Activated CD8-positive, alpha-beta memory T cell treated with anti-CD3 and anti-CD28 coated beads, Interleukin-2, amount 50 U/mL, for 1 hour (primary cell): ENCODE data around the gene SOCS1.
"Not testable (repeated sequence)": the region's sequence is repeated elsewhere in the genome, so short reads cannot be mapped to it uniquely, and the experiment has no call there.

Experiments
- DNase-seq: peaks from one replicate; pipeline ENCODE4 v3.0.0-alpha.2; 2020; ENCODE audit errors: extremely low read depth

SOCS1 gene

GRCh38 chr16:11255737-11256660 is at the start of gene SOCS1:
Gene SOCS1 (minus strand): TSS chr16:11256204. CDS start chr16:11255478, 726 bp downstream.
- no peak for DNase-seq

DNA sequence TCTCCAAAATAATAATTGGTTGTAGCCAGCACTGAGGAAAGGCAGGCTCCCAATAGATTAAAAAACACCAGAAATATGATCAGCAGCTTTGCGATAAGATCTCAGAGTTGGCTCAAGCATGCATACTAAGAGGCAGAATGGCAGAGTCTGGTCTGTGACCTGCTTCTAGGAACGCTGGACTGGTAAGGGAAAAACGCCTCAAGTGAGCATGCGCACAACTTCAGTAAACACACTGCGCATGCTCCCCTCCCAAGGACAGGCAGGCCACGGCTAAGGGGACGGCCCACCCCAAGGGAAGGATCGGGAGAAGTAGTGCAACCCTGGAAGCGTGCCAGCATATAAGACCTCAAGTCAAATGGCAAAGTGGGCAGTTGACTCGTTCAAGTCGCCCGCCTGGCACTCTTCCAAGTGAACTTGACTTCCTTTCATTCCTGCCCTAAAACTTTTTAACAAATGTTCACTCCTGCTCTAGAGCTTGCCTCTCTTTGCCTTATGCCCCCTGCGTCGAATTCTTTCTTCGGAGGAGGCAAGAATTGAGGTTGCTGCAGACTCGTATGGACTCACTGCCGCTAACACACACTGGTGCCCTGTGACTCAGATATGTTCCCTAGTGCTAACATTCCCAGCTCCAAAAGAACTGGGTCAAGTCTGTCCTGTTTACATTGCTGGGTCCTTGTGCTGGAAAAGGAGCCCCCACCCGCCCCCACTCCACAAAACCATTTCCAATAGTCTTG is 47.6 kb upstream of the SOCS1 start:
- DNase-seq: no peak

GRCh38 chr16:11302977-11303376 is 47.0 kb upstream of the SOCS1 start:
- DNase-seq: no peak

DNA sequence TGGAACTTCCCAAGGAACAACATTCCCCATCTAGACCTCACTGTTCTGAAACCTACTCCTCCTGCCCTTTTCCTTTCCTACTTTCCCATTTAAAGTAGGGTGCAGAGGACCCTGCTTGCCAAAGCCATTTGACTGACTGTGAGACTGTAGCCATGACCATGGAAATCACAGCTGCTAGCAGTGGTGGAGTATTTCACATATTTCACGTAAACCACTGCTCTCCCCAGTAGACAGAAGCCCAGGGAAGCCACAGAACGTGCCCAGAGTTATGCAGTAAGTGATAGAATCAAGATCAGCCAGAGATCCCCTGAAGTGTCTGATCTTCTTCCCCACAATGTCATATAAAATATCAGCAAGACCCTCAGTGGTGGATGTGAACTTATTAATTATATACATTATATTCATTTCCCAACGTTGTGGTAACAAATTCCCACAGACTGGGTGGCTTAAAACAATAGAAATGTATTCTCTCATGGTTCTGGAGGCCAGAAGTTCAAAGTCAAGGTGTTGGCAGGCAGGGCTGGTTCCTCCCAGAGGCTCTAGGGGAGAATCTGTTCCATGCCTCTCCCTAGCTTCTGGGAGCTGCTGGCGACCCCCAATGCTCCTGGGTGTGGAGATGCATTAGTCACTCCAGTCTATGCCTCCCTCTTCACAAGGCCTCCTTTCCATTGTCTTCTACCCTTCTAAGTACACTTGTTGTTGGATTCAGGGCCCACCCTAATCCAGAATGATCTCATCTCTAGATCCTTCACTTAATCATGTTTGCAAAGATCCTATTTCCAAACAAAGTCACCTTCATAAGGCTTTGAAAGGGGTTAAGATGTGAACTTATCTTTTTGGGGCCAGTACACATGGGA is 45.9 kb upstream of the SOCS1 start:
- no peak for DNase-seq

DNA sequence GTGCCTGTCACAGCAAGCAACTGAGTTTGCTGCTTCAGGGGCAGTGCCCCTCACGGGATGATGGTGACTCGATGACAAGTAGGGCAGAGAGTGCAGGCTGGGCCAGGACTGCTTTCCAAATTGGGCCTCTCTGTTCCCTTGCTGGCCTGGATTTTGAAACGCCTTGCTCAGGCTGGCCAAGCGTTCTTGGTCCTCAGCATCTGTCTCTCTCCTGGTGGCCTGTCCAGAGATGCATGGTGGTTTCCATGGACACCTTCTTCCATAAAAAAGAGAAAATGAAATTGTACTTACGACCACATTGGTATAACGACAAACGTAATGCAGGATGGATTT is 44.5 kb upstream of the SOCS1 start:
- DNase-seq: no peak

- no peak for DNase-seq
These were observed 44.0 kb upstream of the SOCS1 start for GRCh38 chr16:11299865-11300559.

DNA sequence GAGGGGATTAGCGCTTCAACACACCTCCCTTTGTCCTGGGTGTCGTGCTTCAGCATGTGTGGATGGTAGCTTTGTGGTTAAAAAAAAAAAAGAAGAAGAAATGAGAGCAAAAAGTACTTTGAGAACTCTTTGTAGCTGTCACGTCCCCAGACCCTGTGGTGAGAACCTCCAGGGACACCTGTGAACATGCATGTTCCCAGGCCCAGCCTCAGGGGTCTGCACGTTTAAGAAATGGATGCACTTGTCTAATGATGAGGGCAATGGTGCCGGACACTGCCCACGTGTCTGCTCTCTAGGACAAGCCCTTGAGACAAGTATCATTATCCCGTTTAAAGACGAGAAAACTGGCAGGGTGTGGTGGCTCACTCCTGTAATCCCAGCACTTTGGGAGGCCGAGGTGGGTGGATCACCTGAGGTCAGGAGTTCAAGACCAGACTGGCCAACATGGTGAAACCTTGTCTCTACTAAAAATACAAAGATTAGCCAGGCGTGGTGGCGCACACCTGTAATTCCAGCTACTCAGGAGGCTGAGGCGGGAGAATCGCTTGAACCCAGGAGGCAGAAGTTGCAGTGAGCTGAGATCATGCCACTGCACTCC is 43.0 kb upstream of the SOCS1 start:
- DNase-seq: not testable (repeated sequence)

GRCh38 chr16:11298143-11298900 is 42.3 kb upstream of the SOCS1 start:
- no peak for DNase-seq

- DNase-seq: peak; percentile 20
These were observed 41.6 kb upstream of the SOCS1 start for GRCh38 chr16:11297492-11298142.

DNA sequence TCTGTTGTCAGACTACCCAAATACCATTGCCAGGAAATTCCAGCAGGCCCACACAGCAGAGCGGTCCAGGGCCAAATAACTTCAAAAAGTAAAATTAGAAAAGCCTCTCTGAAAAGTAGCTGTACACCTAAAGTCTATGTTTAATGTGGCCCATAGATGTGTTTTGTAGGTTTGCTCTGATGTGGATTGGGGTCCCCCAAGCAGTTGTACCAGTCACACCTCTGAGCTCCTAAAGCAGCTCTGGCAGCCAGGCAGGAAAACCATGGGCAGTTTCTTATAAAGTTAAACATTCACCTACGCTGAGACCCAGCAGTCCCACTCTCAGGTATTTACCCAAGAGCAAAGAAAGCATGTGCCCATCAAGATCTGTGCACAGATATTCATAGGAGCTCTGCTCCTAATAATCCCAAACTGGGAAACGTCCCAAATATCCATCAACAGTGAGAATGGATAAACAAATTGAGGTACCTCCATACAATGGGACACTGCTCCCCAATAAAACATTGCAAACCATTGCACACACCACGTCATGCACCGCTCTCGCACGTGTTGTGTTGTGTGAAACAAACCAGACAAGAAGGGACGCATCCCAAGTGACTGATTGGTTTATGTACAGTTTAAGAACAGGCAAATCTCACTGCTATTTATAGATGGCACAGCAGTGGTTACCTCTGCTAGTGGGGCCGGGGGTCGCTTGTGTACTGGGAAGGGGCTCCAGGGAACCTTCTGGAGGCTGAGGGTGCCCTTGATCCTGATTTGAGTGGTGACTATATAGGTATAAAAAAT is 40.9 kb upstream of the SOCS1 start:
- no peak for DNase-seq

- no peak for DNase-seq
These were observed 40.3 kb upstream of the SOCS1 start for GRCh38 chr16:11296351-11296705.

GRCh38 chr16:11295672-11296071 is 39.7 kb upstream of the SOCS1 start:
- DNase-seq: no peak

GRCh38 chr16:11292076-11292748 is 36.2 kb upstream of the SOCS1 start:
- no peak for DNase-seq

DNA sequence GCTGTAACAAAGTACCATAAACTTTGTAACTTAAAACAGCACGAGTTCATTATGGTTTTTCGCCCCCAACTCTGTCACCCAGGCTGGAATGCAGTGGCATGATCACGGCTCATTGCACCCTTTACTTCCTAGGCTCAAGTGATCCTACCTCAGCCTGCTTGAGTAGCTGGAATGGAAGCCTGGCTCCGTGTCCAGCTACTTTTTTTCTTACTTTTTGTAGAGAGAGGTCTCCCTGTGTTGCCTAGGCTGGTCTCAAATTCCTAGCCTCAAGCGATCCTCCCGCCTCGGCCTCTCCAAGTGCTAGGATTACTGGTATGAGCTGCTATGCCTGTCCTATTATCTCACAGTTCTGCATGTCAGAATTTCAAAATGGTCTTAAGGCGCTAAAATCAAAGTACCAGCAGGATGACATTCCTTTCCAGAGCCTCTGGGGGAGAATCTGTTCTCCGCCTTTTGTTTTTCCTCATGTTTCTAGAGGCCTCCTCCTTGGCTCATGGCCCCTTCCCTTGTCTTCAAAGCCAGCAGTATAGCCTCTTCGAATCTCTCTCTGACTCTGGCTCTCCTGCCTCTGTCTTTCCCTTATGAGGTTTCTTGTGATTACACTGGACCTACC is 35.2 kb upstream of the SOCS1 start:
- no peak for DNase-seq

GRCh38 chr16:11290102-11290893 is 34.3 kb upstream of the SOCS1 start:
- no peak for DNase-seq

- DNase-seq: not testable (repeated sequence)
These were observed 33.7 kb upstream of the SOCS1 start for GRCh38 chr16:11289696-11290095.

DNA sequence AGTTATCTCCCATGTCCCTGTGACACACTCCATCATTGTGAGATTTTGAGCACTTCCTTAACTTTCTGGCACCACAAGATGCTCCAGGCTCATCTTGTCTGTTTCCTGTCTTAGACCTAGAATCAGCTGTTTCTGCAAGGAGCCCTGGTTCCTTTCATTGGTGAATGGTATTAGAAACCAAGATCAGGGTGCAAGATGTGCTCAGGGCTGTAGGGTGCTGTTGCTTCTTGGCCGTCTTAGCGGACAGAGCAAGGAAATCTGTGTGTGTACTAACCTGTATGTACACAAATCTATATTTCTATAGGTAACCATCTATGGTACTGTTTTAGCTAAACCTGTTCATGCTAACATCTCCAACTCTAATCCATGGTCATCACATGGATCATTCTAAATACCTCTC is 33.2 kb upstream of the SOCS1 start:
- no peak for DNase-seq
